HL-60 (cell line): Measurements from ENCODE around the gene IQCE.

Experiments
- DNase-seq, 2 experiments: peaks; one replicate each; pipeline ENCODE4 v3.0.0-alpha.2; 2010 to 2020; ENCODE audit warnings: low read depth in 1 of 2, low spot score in 1 of 2
- H3K27ac ChIP-seq: fragments of 250-450 bp; sonication (Bioruptor Pico); replicated peaks from 2 replicates; pipeline ENCODE4 v1.5.1; 2020; ENCODE audit warnings: mild to moderate bottlenecking, moderate library complexity
- H3K27me3 ChIP-seq: fragments of 250-450 bp; sonication (Bioruptor Pico); 2 replicates; pipeline ENCODE4 v1.5.1; 2021; ENCODE audit warnings: mild to moderate bottlenecking, moderate library complexity; ENCODE audit not compliant: insufficient read depth, poor library complexity, severe bottlenecking
- H3K4me3 ChIP-seq: replicated peaks from 2 replicates; pipeline ENCODE4 v1.5.1; 2011; ENCODE audit warnings: mild to moderate bottlenecking, control low read depth, low read length; ENCODE audit not compliant: insufficient read depth
- CTCF ChIP-seq: IDR thresholded peaks from one replicate; pipeline ENCODE4 v1.5.1; 2011; ENCODE audit warnings: low read length, control low read depth, inconsistent platforms; ENCODE audit not compliant: insufficient read depth
- GABPA ChIP-seq: IDR thresholded peaks from 2 replicates; pipeline ENCODE4 v1.6.1; 2012; ENCODE audit warnings: low read depth
- POLR2AphosphoS5 ChIP-seq: IDR thresholded peaks from 2 replicates; pipeline ENCODE4 v1.6.1; 2012; ENCODE audit warnings: low read depth
- REST ChIP-seq: IDR thresholded peaks from 2 replicates; pipeline ENCODE4 v1.6.1; 2012; ENCODE audit warnings: low read depth; ENCODE audit not compliant: insufficient replicate concordance
- SPI1 ChIP-seq: IDR thresholded peaks from 2 replicates; pipeline ENCODE4 v1.6.1; 2012; ENCODE audit warnings: low read depth, mild to moderate bottlenecking, borderline replicate concordance

The IQCE gene

GRCh38 chr7:2523941-2524807 lies 34.6 kb upstream of the IQCE start:
- H3K27ac ChIP-seq, result peak overlapping the region; percentile 46
- peak overlapping the region; percentile 71 for H3K4me3 ChIP-seq
- DNase-seq, result peak; percentile 42 to 45
- no peaks in the 10 kb centered on the region for H3K27me3 ChIP-seq
- TF ChIP-seq SPI1, result no peak
- no peak for TF ChIP-seq POLR2AphosphoS5
- TF ChIP-seq CTCF, result no peak
- no peak for TF ChIP-seq REST
- no peak for TF ChIP-seq GABPA

- no peak overlapping the region for H3K4me3 ChIP-seq
- H3K27ac ChIP-seq, result peak overlapping the region; percentile 33
- no peak for DNase-seq
- no peak for TF ChIP-seq SPI1
- H3K27me3 ChIP-seq, result no peaks in the 10 kb centered on the region
Measured at GRCh38 chr7:2524808-2525657, 33.7 kb upstream of the IQCE start.

- peak overlapping the region; percentile 33 for H3K27ac ChIP-seq
- DNase-seq, result peak in 1 of 2 experiments; percentile 67
- no peak for TF ChIP-seq POLR2AphosphoS5
- TF ChIP-seq GABPA, result no peak
- no peak for TF ChIP-seq CTCF
- TF ChIP-seq REST, result no peak
- peak; percentile 83 for TF ChIP-seq SPI1
- no peaks in the 10 kb centered on the region for H3K27me3 ChIP-seq
- H3K4me3 ChIP-seq, result no peak overlapping the region
Measured at GRCh38 chr7:2525658-2526630, 32.8 kb upstream of the IQCE start.
